ENCODE results near the gene TCIRG1.

- TF ChIP-seq CTCF (IDR thresholded peaks at IDR 0.05; ENCODE audit: low read length) (no peak), EZH2 (optimal IDR thresholded peaks at IDR 0.05; ENCODE audit: low read depth, low read length) (no peak)
These were observed 19.3 kb upstream of the TCIRG1 start for GRCh38 chr11:68019486-68019885.
